Left kidney (tissue), 8 donors: ENCODE results near the gene PPM1B. TPM values are rescaled to one million over a fixed set of nuclear protein-coding genes. Genes with fewer than 3 reads are reported as not detected.
"Not testable (repeated sequence)": the region's sequence is repeated elsewhere in the genome, so short reads cannot be mapped to it uniquely, and the experiment has no call there.

Source experiments
- DNase-seq: peaks from one replicate; pipeline ENCODE4 v3.0.0-alpha.2; 2013
- long read RNA-seq, 8 donors: transcript quantifications; one replicate each; lab custom pipeline, GENCODE V29; 2026
- polyA plus RNA-seq: library from polyadenylated mRNA; unstranded; fragments of 120-200 nt; gene quantifications from one replicate; pipeline ENCODE4 v1.2.1, GENCODE V29; 2013; ENCODE audit not compliant: insufficient read length

Gene PPM1B
- 91.1 TPM for polyA plus RNA-seq
- long read RNA-seq, donor 1, transcript PPM1B-201 (6 exons, 2,606 nt), result major isoform, 13 of 29 reads
- long read RNA-seq, donor 1, partial matches to known transcripts, result 13 of 29 reads
- long read RNA-seq, donor 1, other reads (novel, unspliced or antisense), result 0 of 29 reads
- long read RNA-seq, donor 2, transcript PPM1B-204 (6 exons, 3,877 nt), result minor isoform, 6 of 13 reads
- long read RNA-seq, donor 2, transcript PPM1B-201 (6 exons, 2,606 nt), result major isoform, 7 of 13 reads
- long read RNA-seq, donor 2, partial matches to known transcripts, result 0 of 13 reads
- long read RNA-seq, donor 2, other reads (novel, unspliced or antisense), result 0 of 13 reads
- long read RNA-seq, donor 3, transcript PPM1B-201 (6 exons, 2,606 nt), result major isoform, 10 of 19 reads
- long read RNA-seq, donor 3, partial matches to known transcripts, result 6 of 19 reads
- long read RNA-seq, donor 3, other reads (novel, unspliced or antisense), result 0 of 19 reads
- long read RNA-seq, donor 4, result 0 reads
- long read RNA-seq, donor 5, transcript PPM1B-201 (6 exons, 2,606 nt), result major isoform, 13 of 24 reads
- long read RNA-seq, donor 5, partial matches to known transcripts, result 10 of 24 reads
- long read RNA-seq, donor 5, other reads (novel, unspliced or antisense), result 0 of 24 reads
- long read RNA-seq, donor 6, transcript PPM1B-201 (6 exons, 2,606 nt), result major isoform, 11 of 15 reads
- long read RNA-seq, donor 6, partial matches to known transcripts, result 0 of 15 reads
- long read RNA-seq, donor 6, other reads (novel, unspliced or antisense), result 0 of 15 reads
- long read RNA-seq, donor 7, transcript PPM1B-201 (6 exons, 2,606 nt), result major isoform, 11 of 38 reads
- long read RNA-seq, donor 7, transcript PPM1B-204 (6 exons, 3,877 nt), result minor isoform, 5 of 38 reads
- long read RNA-seq, donor 7, partial matches to known transcripts, result 21 of 38 reads
- long read RNA-seq, donor 7, other reads (novel, unspliced or antisense), result 0 of 38 reads
- long read RNA-seq, donor 8, transcript PPM1B-201 (6 exons, 2,606 nt), result major isoform, 5 of 16 reads
- long read RNA-seq, donor 8, transcript PPM1B-204 (6 exons, 3,877 nt), result major isoform, 5 of 16 reads
- long read RNA-seq, donor 8, partial matches to known transcripts, result 6 of 16 reads
- long read RNA-seq, donor 8, other reads (novel, unspliced or antisense), result 0 of 16 reads

GRCh38 chr2:44168681-44169154 lies at the start of gene PPM1B:
Gene PPM1B, plus strand, starts transcription at chr2:44168875. Its CDS starts 32,325 bp downstream, at chr2:44201200.
- no peak for DNase-seq

DNA sequence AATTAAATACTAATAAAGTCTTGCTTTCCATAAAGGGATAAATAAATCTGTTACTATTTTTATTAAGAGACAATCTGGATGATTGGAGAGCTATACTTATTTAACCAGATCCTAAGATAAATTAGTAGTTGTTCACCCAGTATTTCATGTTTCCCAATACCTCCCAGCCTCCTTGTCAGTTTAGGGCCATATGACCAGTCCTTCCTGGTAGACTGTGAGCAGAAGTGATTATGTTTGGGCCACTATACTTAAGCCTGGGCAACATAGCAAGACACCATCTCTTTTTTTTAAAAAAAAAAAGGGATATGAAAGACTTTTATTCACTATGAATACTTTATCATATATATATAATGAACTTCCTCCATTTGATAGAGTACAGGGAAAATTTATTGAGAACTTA lies 48.8 kb upstream of the PPM1B start:
- no peak for DNase-seq

DNA sequence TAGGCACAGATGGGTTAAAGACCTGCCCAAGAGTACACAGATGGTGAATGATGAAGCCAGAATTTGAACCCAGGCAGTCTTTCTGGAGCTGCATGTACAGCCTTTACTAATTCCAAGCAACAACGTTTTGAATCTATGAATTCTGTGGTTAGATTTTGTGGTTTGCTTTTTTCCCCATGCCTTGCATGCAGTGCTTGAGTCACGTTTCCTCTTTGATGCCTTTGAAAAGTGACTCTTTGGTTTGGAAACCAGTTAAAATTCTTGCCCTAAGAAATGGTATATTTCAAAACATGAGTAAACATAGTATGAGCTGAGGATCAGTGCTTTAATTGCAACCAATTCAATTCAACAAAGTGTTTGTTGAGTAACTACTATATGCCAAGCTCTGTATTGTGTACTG lies 48.2 kb upstream of the PPM1B start:
- DNase-seq, result no peak

- no peak for DNase-seq
Observed at GRCh38 chr2:44121899-44122298, 46.8 kb upstream of the PPM1B start.

DNA sequence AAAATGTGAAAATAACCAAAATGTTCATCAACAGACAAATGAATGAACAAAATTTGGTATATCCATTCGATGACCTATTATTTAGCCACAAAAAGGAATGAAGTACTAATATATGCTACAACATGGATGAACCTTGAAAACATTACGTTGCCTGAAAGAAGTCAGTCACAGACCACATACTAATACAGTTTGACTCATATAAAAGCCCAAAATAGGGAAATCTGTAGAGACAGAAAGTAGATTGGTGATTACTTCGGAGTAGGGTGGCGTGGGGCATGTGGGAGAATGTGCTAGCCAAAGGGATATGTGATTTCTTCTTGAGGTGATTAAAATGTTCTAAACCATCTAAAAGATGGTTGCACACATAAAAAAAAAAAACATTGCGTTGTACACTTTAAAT lies 44.2 kb upstream of the PPM1B start:
- no peak for DNase-seq

DNA sequence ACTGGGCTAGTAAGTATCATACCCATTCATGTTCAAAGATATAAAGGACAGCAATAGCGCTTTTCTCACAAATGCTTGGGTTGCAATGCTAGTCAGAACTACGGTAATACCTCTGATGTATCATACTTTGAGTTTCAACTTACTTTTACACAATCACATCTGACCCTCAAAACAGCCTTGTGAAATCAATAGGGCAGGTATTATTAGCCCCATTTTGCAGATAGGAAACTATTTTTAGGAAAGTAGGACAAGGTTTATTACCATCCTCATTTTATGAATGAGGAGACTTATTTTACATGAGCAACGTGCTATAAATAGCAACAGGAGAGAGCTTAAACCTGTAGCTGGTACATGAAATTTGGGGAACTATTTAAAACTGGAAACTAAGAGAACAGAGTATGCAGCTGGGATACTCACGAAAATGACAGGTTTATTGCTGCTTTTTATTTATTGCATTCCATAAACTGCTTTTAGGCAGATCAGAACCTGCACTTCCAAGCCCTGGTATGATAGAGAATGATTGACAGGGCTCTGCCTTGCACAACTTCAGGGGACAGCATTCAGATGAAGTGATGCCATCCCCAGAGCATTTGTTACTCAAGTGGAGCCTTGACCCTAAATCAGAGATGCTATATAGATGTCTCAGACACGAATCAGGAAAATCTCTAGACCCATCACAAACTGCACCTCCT lies 42.4 kb upstream of the PPM1B start:
- DNase-seq, result no peak

GRCh38 chr2:44130441-44130840 lies 38.2 kb upstream of the PPM1B start:
- DNase-seq, result no peak

DNA sequence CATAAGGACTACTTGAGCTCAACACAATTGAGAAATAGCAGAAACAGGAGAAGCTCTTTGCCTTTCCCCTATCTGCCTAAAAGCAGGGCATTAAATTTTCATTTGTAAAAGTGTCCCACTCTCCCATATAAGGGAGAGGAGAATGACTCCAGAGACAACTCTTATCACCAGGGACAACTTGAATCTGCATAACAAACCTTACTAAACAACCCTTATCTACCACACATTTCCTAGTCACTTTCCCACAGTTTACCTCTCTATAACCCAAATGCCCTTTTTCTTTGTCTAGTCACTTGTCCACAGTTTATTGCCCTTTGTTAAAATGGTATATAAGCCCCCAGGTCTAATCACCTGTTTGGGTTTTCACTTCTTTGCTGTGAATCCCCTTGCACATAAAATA lies 37.5 kb upstream of the PPM1B start:
- no peak for DNase-seq

DNA sequence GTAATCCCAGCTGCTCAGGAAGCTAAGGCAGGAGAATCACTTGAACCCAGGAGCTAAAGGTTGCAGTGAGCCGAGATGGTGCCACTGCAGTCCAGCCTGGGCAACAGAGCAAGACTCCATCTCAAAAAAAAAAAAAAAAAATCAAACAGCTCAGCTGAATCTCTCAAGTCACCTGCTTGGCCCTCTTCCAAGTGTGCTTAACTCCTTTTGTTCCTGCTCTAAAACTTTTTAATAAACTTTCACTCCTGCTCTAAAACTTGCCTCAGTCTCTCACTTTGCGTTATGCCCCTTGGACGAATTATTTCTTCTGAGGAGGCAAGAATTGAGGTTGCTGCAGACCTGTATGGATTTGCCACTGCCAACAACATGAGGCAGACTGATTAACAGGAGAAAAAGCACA lies 35.1 kb upstream of the PPM1B start:
- not testable (repeated sequence) for DNase-seq

GRCh38 chr2:44134848-44135247 lies 33.8 kb upstream of the PPM1B start:
- DNase-seq, result no peak

GRCh38 chr2:44135296-44135695 lies 33.4 kb upstream of the PPM1B start:
- DNase-seq, result no peak

DNA sequence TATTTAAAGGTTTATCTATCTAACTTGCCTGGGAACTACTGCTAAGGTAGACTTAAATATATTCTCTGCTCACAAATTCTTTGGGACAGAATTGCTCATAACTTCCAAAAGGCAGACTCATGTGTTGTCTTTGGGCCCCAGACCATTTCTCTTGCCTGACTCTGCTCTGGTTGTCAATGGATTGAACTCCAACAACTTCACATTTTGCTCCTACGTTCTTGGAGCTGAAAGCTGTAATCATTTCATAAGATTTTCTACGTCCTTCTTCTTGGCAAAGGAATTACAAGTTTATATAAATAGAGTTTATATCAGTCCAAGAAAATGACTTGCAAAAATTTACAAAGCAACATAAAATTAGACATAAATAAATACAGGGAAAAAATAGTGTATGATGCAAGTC lies 32.9 kb upstream of the PPM1B start:
- DNase-seq, result no peak

- no peak for DNase-seq
Observed at GRCh38 chr2:44136252-44136651, 32.4 kb upstream of the PPM1B start.

GRCh38 chr2:44137048-44137447 lies 31.6 kb upstream of the PPM1B start:
- no peak for DNase-seq

- DNase-seq, result no peak
Observed at GRCh38 chr2:44137872-44138551, 30.7 kb upstream of the PPM1B start.

DNA sequence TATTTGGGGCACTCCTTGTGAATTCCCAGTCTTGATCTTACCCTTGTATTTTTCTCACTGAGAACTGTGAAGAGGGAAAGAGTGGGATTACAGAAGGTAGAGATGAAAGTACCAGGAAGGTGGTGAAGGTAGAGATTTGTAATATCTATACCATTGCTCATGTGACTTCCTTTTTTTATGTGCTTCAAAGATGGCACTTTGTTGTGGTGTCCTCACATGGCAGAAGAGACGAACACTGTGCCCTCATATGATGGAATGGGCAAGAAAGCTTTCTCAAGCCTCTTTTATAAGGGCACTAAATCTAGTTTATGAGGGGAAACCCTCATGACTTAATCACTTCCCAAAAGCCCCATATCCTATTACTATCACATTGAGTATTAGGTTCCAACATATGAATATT lies 28.9 kb upstream of the PPM1B start:
- DNase-seq, result no peak

DNA sequence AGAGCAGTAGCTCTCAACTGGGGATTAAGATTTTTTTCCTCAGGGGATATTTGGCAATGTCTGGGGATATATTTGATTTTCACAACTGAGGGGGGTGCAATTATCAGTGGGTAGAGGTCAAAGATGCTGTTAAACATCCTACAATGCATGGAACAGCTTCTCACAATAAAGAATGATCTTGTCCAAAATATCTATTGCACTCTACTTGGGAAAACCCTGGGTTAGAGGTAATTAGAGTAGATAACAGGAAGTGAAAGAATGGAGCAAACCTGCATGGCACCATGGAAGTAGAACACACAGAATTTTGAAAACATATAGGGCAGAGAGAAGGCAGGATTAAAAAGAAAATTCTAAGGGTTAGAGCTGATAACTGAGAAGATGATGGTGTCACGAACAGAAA lies 26.4 kb upstream of the PPM1B start:
- DNase-seq, result no peak

DNA sequence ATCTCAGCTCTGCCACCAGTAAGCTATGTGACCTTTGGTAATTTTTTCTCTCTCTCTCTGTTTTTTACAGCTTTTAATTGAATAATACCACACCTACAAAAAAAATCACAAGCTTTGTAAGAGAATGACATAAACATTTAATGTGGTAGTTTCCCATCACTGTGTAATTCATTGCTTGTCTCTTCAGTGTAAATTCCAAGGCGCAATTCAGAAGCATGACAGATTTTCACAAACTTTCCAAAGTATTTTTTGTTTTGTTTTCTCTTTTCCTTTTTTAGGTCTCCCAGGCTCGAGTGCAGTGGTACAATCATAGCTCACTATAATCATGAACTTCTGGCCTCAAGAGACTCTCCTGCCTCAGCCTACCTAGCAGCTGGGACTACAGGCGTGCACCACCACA lies 25.0 kb upstream of the PPM1B start:
- no peak for DNase-seq

DNA sequence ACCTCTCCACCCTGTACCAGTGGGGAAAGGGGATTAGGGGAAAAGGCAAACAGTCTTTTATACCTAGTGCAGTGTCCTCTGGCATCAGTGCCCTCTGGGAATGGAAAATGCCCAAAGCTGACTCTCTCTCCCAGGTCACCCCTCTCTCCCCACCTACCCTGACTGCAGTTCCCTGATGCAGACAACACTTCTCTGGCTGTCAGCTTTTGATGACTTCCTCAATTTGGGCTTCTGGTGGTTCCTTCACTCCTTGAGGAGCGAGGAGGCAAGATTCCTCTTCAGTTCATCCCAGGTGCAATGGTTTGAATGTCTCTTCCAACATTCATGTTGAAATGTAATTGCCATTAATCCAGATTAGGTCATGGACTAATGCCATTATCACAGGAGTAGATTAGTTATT lies 19.7 kb upstream of the PPM1B start:
- DNase-seq, result no peak

- no peak for DNase-seq
Observed at GRCh38 chr2:44150473-44150872, 18.2 kb upstream of the PPM1B start.
